ENCODE results near the gene VWA5B2.

DNA sequence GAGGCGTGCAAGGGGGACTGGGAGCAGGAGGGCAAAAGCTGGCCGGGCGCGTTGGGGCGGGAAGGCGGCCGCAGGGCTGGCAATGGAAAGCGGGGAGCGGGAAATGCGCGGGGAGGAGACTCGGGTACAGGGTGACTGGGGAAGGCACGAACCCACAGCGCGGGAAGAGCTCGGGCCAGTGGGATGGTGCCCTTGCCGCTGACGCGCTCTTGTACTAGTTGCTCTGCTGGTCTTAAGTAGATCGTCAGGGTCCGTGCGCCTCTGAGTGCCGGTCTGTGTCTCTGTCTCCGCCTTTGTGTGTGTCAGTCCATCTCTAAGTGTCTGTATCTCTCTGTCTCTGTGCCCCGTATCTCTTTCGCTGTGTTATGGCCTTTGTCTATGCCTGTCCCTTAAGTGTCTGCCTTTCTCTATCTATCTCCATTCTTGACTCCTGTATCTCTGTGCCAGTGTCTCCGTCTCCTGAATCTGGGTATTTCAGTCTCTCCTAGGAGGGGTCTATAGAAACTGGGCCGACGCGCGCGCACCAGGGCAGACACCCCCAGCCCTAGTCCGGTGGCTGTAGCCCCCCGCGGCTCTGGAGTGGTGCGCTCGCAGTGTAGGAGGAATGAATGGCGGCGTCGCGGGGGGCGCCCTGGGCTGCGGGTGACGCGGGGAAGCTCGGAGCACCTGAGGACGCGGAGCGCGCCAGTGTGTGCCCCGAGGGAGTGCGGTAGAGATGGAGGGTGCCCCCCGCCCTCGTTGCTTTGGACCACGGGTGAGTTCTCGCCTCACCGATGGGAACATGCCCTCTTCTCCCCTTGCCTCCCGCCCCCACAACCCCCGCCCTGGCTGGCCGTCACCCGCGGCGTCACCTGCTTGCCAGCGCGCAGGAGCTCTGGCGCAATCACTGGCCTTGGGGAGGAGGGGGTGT, 32.7 kb downstream of the VWA5B2 start:
- TF ChIP-seq, protein P1, sequence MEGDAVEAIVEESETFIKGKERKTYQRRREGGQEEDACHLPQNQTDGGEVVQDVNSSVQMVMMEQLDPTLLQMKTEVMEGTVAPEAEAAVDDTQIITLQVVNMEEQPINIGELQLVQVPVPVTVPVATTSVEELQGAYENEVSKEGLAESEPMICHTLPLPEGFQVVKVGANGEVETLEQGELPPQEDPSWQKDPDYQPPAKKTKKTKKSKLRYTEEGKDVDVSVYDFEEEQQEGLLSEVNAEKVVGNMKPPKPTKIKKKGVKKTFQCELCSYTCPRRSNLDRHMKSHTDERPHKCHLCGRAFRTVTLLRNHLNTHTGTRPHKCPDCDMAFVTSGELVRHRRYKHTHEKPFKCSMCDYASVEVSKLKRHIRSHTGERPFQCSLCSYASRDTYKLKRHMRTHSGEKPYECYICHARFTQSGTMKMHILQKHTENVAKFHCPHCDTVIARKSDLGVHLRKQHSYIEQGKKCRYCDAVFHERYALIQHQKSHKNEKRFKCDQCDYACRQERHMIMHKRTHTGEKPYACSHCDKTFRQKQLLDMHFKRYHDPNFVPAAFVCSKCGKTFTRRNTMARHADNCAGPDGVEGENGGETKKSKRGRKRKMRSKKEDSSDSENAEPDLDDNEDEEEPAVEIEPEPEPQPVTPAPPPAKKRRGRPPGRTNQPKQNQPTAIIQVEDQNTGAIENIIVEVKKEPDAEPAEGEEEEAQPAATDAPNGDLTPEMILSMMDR (IDR thresholded peaks at IDR 0.05), result no peak
- no peak for TF ChIP-seq ZFX (IDR thresholded peaks at IDR 0.05; ENCODE audit: borderline replicate concordance)
